HCT116 (cell line): ENCODE measurements around the gene COMMD9. TPM values are rescaled to one million over a fixed set of nuclear protein-coding genes. Genes with fewer than 3 reads are reported as not detected.

Source experiments
- ATAC-seq: fragments of 200-7000 bp; cut with Tn5 transposase; 2 replicates; pipeline ENCODE4 v1.9.1; 2020; ENCODE audit warnings: mild to moderate bottlenecking, moderate library complexity
- BruUV-seq: library from RNA; stranded (reverse); fragments of 400-500 nt; replicated peaks from 2 replicates; lab custom pipeline; 2021; lab: Mats Ljungman, UMichigan
- CTCF ChIA-PET: fragments of 300-600 bp; sonication (Branson Sonifier 250); formaldehyde crosslinking; loops from one replicate; lab custom pipeline; 2021; ENCODE audit warnings: antibody characterized with exemption; lab: Charles Lee
- POLR2A ChIA-PET: fragments of 300-600, 350-600 bp; sonication (Branson Sonifier 250); formaldehyde crosslinking; loops from one replicate; lab custom pipeline; 2021; ENCODE audit warnings: antibody characterized with exemption; lab: Charles Lee
- RAD21 ChIA-PET, 2 experiments: fragments of 300-600 bp; sonication (Branson Sonifier 250); formaldehyde crosslinking; loops; one replicate each; lab custom pipeline; 2023; ENCODE audit warnings: low total read pairs in 2 of 2; ENCODE audit not compliant: uncharacterized antibody in 2 of 2, unreplicated experiment in 2 of 2, low non-redundant PET in 1 of 2; lab: Charles Lee
- DNase-seq: peaks from one replicate; pipeline ENCODE4 v3.0.0-alpha.2; 2010; ENCODE audit warnings: low read depth, low spot score
- H2AFZ ChIP-seq: fragments of 200-600 bp; shearing (Covaris generic), sonication (generic); 2 replicates; pipeline ENCODE4 v1.6.1; 2017; ENCODE audit warnings: low read depth, mixed run types, mixed read lengths, antibody characterized with exemption, low read length; ENCODE audit not compliant: poor library complexity, severe bottlenecking
- H3K27ac ChIP-seq: 2 replicates; pipeline ENCODE4 v1.5.1; 2012; ENCODE audit warnings: low read depth, low read length
- H3K27me3 ChIP-seq: fragments of 200-600 bp; sonication (generic); 2 replicates; pipeline ENCODE4 v1.6.1; 2016; ENCODE audit warnings: mixed run types, low read length, mixed read lengths; ENCODE audit not compliant: insufficient read depth
- H3K36me3 ChIP-seq, 2 experiments: fragments of 200-500 bp in 1 of 2; fragments of 200-600 bp in 1 of 2; sonication (Bioruptor generic) in 1 of 2; sonication (generic) in 1 of 2; 2 replicates each; pipeline versions ENCODE4 v1.5.1 to v1.6.1; 2014 to 2016; ENCODE audit warnings: low read length in 2 of 2, inconsistent platforms in 1 of 2, mixed read lengths in 1 of 2, mixed run types in 1 of 2; ENCODE audit not compliant: insufficient read depth in 2 of 2, control insufficient read depth in 1 of 2
- H3K4me1 ChIP-seq, 2 experiments: fragments of 200-600 bp in 1 of 2; sonication (generic) in 1 of 2; 2 replicates each; pipeline versions ENCODE4 v1.5.1 to v1.6.1; 2012 to 2017; ENCODE audit warnings: low read length in 2 of 2, inconsistent platforms in 1 of 2, mild to moderate bottlenecking in 1 of 2, mixed read lengths in 1 of 2, mixed run types in 1 of 2, moderate library complexity in 1 of 2; ENCODE audit not compliant: insufficient read depth in 2 of 2, control insufficient read depth in 1 of 2
- H3K4me2 ChIP-seq: fragments of 200-600 bp; sonication (generic); 2 replicates; pipeline ENCODE4 v1.6.1; 2017; ENCODE audit warnings: mixed run types, low read length, mixed read lengths
- H3K4me3 ChIP-seq, 2 experiments: fragments of 200-600 bp in 1 of 2; sonication (generic) in 1 of 2; replicated peaks in 1 of 2; 2 replicates each; pipeline ENCODE4 v1.5.1; 2011 to 2016; ENCODE audit warnings: low read length in 2 of 2, control low read depth in 1 of 2, low read depth in 1 of 2, mild to moderate bottlenecking in 1 of 2, mixed read lengths in 1 of 2, mixed run types in 1 of 2
- H3K79me2 ChIP-seq: fragments of 200-600 bp; sonication (generic); 2 replicates; pipeline ENCODE4 v1.6.1; 2017; ENCODE audit warnings: mild to moderate bottlenecking, mixed run types, low read length, moderate library complexity, mixed read lengths; ENCODE audit not compliant: insufficient read depth
- H3K9ac ChIP-seq: fragments of 200-600 bp; sonication (generic); 2 replicates; pipeline ENCODE4 v1.6.1; 2016; ENCODE audit warnings: low read length, mixed read lengths
- H3K9me2 ChIP-seq: fragments of 200-600 bp; sonication (generic), shearing (Covaris generic); 2 replicates; pipeline ENCODE4 v1.6.1; 2017; ENCODE audit warnings: mixed run types, mild to moderate bottlenecking, moderate library complexity; ENCODE audit not compliant: insufficient read depth
- H3K9me3 ChIP-seq, 2 experiments: fragments of 200-500 bp in 1 of 2; fragments of 200-600 bp in 1 of 2; sonication (Bioruptor generic) in 1 of 2; sonication (generic) in 1 of 2; 2 replicates each; pipeline ENCODE4 v1.6.1; 2014 to 2017; ENCODE audit warnings: low read length in 2 of 2, mixed read lengths in 2 of 2, inconsistent platforms in 1 of 2, low read depth in 1 of 2, mild to moderate bottlenecking in 1 of 2, mixed run types in 1 of 2, moderate library complexity in 1 of 2; ENCODE audit not compliant: control insufficient read depth in 1 of 2, insufficient read depth in 1 of 2
- H4K20me1 ChIP-seq: fragments of 200-600 bp; sonication (generic), shearing (Covaris generic); 2 replicates; pipeline ENCODE4 v1.6.1; 2017; ENCODE audit warnings: mixed run types, mild to moderate bottlenecking, moderate library complexity; ENCODE audit not compliant: insufficient read depth
- ATF3 ChIP-seq: IDR thresholded peaks from 2 replicates; pipeline ENCODE4 v1.6.1; 2012
- EGR1 ChIP-seq: IDR thresholded peaks from 2 replicates; pipeline ENCODE4 v1.6.1; 2012; ENCODE audit warnings: low read depth
- ELF1 ChIP-seq: IDR thresholded peaks from 2 replicates; pipeline ENCODE4 v1.6.1; 2012; ENCODE audit warnings: low read depth, borderline replicate concordance
- EZH2 ChIP-seq: fragments of 200-600 bp; sonication (generic); IDR thresholded peaks from 2 replicates; pipeline ENCODE4 v1.6.1; 2017; ENCODE audit warnings: antibody characterized with exemption, mixed run types
- EZH2phosphoT487 ChIP-seq: fragments of 200-600 bp; IDR thresholded peaks from 2 replicates; pipeline ENCODE4 v1.6.1; 2018; ENCODE audit warnings: antibody characterized with exemption, borderline replicate concordance
- MAX ChIP-seq: IDR thresholded peaks from 2 replicates; pipeline ENCODE4 v1.6.1; 2012
- POLR2A ChIP-seq: IDR thresholded peaks from 2 replicates; pipeline ENCODE4 v1.7.0; 2011; ENCODE audit warnings: borderline replicate concordance; ENCODE audit not compliant: insufficient read depth, insufficient read length; ENCODE audit errors: extremely low read depth
- RAD21 ChIP-seq: IDR thresholded peaks from 2 replicates; pipeline ENCODE4 v1.6.1; 2012; ENCODE audit warnings: low read depth, mild to moderate bottlenecking
- REST ChIP-seq: IDR thresholded peaks from 2 replicates; pipeline ENCODE4 v1.6.1; 2012; ENCODE audit warnings: low read depth
- SP1 ChIP-seq: IDR thresholded peaks from 2 replicates; pipeline ENCODE4 v1.6.1; 2012; ENCODE audit warnings: low read depth
- SRF ChIP-seq: IDR thresholded peaks from 2 replicates; pipeline ENCODE4 v1.6.1; 2012; ENCODE audit warnings: low read depth
- TCF7L2 ChIP-seq: IDR thresholded peaks from 2 replicates; pipeline ENCODE4 v1.7.0; 2011; ENCODE audit warnings: borderline replicate concordance, inconsistent platforms; ENCODE audit not compliant: insufficient read depth, insufficient read length; ENCODE audit errors: extremely low read depth
- ZBTB33 ChIP-seq: IDR thresholded peaks from 2 replicates; pipeline ENCODE4 v1.6.1; 2011; ENCODE audit warnings: mild to moderate bottlenecking, low read length, moderate library complexity; ENCODE audit not compliant: insufficient replicate concordance; ENCODE audit errors: extremely low read depth
- intact Hi-C: fragments of 100-400 bp; cut with micrococcal nuclease; formaldehyde crosslinking; loops from 2 replicates; pipeline ENCODE4 v1.10.0; 2022
- total RNA-seq: library from RNA; stranded (reverse); gene quantifications from one replicate; pipeline ENCODE4 v1.2.1, GENCODE V29; 2021; ENCODE audit not compliant: unreplicated experiment

Gene COMMD9
- total RNA-seq, 1 experiment from 2014 or later = 33.3 TPM

- POLR2A ChIA-PET = no interaction called here
- Histone ChIP-seq H3K36me3 (no peaks in the 10 kb centered on the region), H2AFZ (no peak overlapping the region), H3K9me3 (no peaks in the 10 kb centered on the region), H3K4me1 (peaks cover 28 to 38% of the 10 kb centered on the region in 2 experiments), H3K79me2 (no peaks in the 10 kb centered on the region), H3K9ac (no peak overlapping the region), H4K20me1 (no peaks in the 10 kb centered on the region), H3K4me3 (no peak overlapping the region), H3K9me2 (no peaks in the 10 kb centered on the region; the same call in 1 of the 2 replicates), H3K27me3 (no peaks in the 10 kb centered on the region), H3K27ac (peak overlapping the region; percentile 11; the same call in 1 of the 2 replicates), H3K4me2 (peak overlapping the region; percentile 42)
- no TSS peak for BruUV-seq
- no peak for TF ChIP-seq EGR1
- no peak for TF ChIP-seq SP1
- TF ChIP-seq ATF3 = no peak
- TF ChIP-seq TCF7L2 = peak; percentile 47
- no peak for TF ChIP-seq SRF
- TF ChIP-seq POLR2A = no peak
- no peak for TF ChIP-seq MAX
- no peak for TF ChIP-seq ELF1
- TF ChIP-seq EZH2 = no peak
- no peak for DNase-seq
- RAD21 ChIA-PET = no interaction called here
- ATAC-seq = peak; percentile 76
- CTCF ChIA-PET = interaction anchor here (1.4 kb wide), 1 partner anchor 23 kb away, joined by 5 read pairs; no protein-coding TSS in a partner anchor
- intact Hi-C loops = no loop called here
Measured at GRCh38 chr11:36235750-36236149, 53.5 kb downstream of the COMMD9 start.

- Histone ChIP-seq H3K27ac (no peak overlapping the region), H3K36me3 (no peaks in the 10 kb centered on the region)
- CTCF ChIA-PET = interaction anchor here (1.4 kb wide), 1 partner anchor 24 kb away, joined by 5 read pairs; no protein-coding TSS in a partner anchor
- TF ChIP-seq REST = no peak
- TF ChIP-seq RAD21 = no peak
- TF ChIP-seq MAX = no peak
- TF ChIP-seq ZBTB33 = no peak
- TF ChIP-seq EGR1 = no peak
- no peak for TF ChIP-seq EZH2phosphoT487
- TF ChIP-seq SP1 = no peak
Measured at GRCh38 chr11:36234825-36235224, 54.4 kb downstream of the COMMD9 start.

More at GRCh38 chr11:36234825-36235224, 54.4 kb downstream of the COMMD9 start:
- Histone ChIP-seq H4K20me1 (no peaks in the 10 kb centered on the region), H3K79me2 (no peaks in the 10 kb centered on the region), H3K9me3 (no peaks in the 10 kb centered on the region), H3K4me2 (no peak overlapping the region), H2AFZ (no peak overlapping the region), H3K4me1 (peaks cover 38 to 47% of the 10 kb centered on the region in 2 experiments), H3K9me2 (no peaks in the 10 kb centered on the region; the same call in 1 of the 2 replicates), H3K27me3 (no peaks in the 10 kb centered on the region), H3K4me3 (no peak overlapping the region), H3K9ac (no peak overlapping the region)
- no peak for ATAC-seq
- RAD21 ChIA-PET = no interaction called here
- POLR2A ChIA-PET = no interaction called here
- DNase-seq = no peak
- no TSS peak for BruUV-seq
- intact Hi-C loops = no loop called here
